ENCODE measurements around the gene CDKN2AIP. TPM values are rescaled to one million over a fixed set of nuclear protein-coding genes. Genes with fewer than 3 reads are reported as not detected.

Gene CDKN2AIP
- total and polyA plus RNA-seq, 4 donors, result 7.2 to 15.1 (median 11.0) TPM

GRCh38 chr4:183437452-183437851 lies 7.0 kb upstream of the CDKN2AIP start (continued):
- TF ChIP-seq TAF1 (conservative IDR thresholded peaks at IDR 0.05) (no peak), FOXA1 (IDR thresholded peaks at IDR 0.05) (no peak), HNF4A (conservative IDR thresholded peaks at IDR 0.05) (no peak), RXRA (IDR thresholded peaks at IDR 0.05) (no peak), CTCF (IDR thresholded peaks at IDR 0.05; ENCODE audit: low read depth, low read length, missing input control) (no peak)

- no peaks in the 10 kb centered on the region for H3K27me3 ChIP-seq (ENCODE audit: control insufficient read depth in 4 of 4, insufficient read depth in 4 of 4, low read length in 3 of 4)
- 68% methylated on average over 7 of the region's 7 CpGs for WGBS
- H3K9ac ChIP-seq (ENCODE audit: low read depth in 1 of 2, low read length in 2 of 2), result no peak overlapping the region
- H3K27ac ChIP-seq (ENCODE audit: low read depth in 1 of 2, low read length in 2 of 2), result no peak overlapping the region
- no peaks in the 10 kb centered on the region for H3K36me3 ChIP-seq (ENCODE audit: control insufficient read depth in 4 of 4, insufficient read depth in 3 of 4, low read depth in 1 of 4, low read length in 3 of 4)
- H3K4me3 ChIP-seq (ENCODE audit: low read depth in 1 of 3, low read length in 3 of 3), result no peak overlapping the region
- H3K4me1 ChIP-seq (ENCODE audit: control insufficient read depth in 4 of 4, insufficient read depth in 4 of 4, low read length in 3 of 4), result peaks cover 0 to 5% (median 2%) of the 10 kb centered on the region in 4 donors
- DNase-seq (ENCODE audit: low spot score), result no peak
- TF ChIP-seq RAD21 (IDR thresholded peaks at IDR 0.05) (no peak), REST (IDR thresholded peaks at IDR 0.05) (no peak), NR2F2 (IDR thresholded peaks at IDR 0.05) (no peak), RXRA (IDR thresholded peaks at IDR 0.05) (no peak), HNF4A (conservative IDR thresholded peaks at IDR 0.05) (no peak), MAX (IDR thresholded peaks at IDR 0.05) (no peak), FOXA1 (IDR thresholded peaks at IDR 0.05) (no peak), YY1 (IDR thresholded peaks at IDR 0.05) (no peak), GABPA (IDR thresholded peaks at IDR 0.05 in 1 of 2, conservative IDR thresholded peaks at IDR 0.05 in 1 of 2) (no peak), FOXA2 (IDR thresholded peaks at IDR 0.05) (no peak), ZBTB33 (IDR thresholded peaks at IDR 0.05) (no peak), TAF1 (conservative IDR thresholded peaks at IDR 0.05) (no peak), ATF3 (IDR thresholded peaks at IDR 0.05) (no peak), HNF4G (IDR thresholded peaks at IDR 0.05) (no peak), SP1 (IDR thresholded peaks at IDR 0.05) (no peak), EGR1 (IDR thresholded peaks at IDR 0.05; ENCODE audit: low read depth in 2 of 2) (no peak), CTCF (IDR thresholded peaks at IDR 0.05; ENCODE audit: low read depth, low read length, missing input control) (no peak), JUND (IDR thresholded peaks at IDR 0.05) (no peak)
- no peaks in the 10 kb centered on the region for H3K9me3 ChIP-seq (ENCODE audit: control insufficient read depth in 4 of 4, low read length in 3 of 4)
Measured at GRCh38 chr4:183438458-183439113, 5.8 kb upstream of the CDKN2AIP start.
